Left renal cortex interstitium (tissue), 4 donors: ENCODE data around the gene PDZD2. TPM values are rescaled to one million over a fixed set of nuclear protein-coding genes. Genes with fewer than 3 reads are reported as not detected.

Experiments
- DNase-seq, 4 donors: peaks; one replicate each; pipeline ENCODE4 v3.0.0-alpha.2; 2013; ENCODE audit warnings: low read depth in 4 of 4, low spot score in 2 of 4, missing footprints in 1 of 4
- polyA plus RNA-seq, 4 donors: library from polyadenylated mRNA; unstranded; fragments of 120-200 nt; gene quantifications; one replicate each; pipeline ENCODE4 v1.2.1, GENCODE V29; 2013; ENCODE audit not compliant: insufficient read length in 4 of 4

Gene PDZD2
- polyA plus RNA-seq, 4 donors = 16.6 to 21.1 (median 18.4) TPM

DNA sequence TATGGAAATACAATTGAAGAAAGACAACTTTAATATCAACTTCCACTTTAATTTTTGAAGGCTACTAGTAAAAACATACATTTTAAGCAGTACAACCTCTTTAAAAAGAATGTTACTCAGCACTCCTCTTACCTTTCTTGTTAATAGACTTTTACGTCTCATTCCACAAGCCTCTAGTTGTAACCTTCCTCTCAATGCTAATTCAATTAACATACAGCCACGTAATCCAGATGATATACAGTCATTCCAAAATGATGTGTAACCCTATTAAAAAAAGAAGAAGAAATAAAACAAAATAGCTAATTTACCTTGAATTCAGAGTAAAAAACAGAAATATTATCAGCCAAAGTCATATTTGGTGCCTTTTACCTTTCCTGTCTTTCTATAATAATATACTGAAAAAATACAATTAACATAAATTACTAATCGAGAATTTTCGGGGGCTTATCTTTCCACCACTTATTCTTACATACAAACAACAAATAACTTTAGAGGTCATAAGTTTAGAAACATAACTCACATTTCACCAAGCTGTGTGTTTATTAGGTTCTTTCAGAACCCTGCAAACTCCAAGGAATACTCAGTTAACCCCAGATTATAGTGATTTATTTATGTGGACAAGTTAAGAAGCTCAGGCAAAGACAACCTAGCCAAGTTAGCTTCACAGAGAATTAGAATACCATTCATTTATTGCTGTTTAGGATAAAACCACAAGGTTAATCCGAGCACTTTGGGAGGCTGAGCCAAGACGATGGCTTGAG is 504.9 kb downstream of the PDZD2 start:
- DNase-seq = no peak

DNA sequence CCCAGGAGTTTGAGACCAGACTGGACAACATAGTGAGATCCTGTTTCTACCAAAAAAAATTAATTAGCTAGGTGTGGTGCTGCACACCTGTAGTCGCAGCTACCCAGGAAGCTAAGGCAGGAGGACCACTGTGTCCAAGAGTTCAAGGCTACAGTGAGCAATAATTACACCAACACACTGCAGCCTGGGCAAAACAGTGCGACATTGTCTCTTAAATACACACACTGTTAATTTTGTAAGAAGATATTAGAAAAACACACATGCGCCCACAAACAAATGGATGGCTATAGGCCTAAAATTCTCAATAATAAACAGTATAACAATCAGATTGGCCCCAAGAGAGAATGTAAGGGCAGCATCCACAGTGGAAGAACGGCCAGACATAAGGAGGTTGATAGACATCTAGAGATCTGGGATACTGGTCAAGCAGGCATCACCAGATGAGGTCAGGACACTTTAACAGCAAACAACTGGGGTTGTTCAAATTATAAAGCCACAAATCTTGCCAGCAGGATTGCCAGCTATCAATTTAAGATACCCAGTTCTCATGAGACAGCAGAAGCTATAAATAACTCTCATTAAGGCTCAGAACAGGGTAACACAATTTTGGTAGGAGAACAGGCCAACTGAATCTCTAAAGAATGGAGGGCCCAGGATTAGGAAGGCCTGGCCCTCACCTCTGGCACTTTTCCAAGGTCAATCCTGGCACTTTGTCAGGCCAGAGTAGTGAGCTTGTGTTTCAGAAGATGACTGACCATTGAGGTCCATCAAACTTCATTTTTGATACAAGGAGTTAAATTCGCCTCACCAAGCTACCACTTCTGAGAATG is 505.7 kb downstream of the PDZD2 start:
- no peak for DNase-seq

DNA sequence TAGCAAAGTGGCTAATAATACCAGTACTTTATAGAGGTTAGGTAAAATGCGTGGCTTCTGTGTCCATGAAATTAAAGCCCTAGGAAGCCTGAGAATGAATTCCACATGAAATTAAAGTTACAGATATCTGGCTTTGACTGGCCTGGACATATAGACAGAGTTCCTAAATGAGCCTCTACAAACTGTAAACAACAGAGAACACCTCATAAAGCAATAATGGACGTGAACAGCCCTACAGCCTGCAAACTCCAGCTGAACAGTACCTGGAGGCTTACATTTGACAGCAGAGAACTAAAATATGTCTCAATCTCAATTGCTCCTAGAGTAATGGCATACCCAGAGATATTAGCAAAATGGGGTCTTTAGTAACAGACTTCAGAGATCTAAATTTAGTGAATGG is 506.4 kb downstream of the PDZD2 start:
- no peak for DNase-seq

DNA sequence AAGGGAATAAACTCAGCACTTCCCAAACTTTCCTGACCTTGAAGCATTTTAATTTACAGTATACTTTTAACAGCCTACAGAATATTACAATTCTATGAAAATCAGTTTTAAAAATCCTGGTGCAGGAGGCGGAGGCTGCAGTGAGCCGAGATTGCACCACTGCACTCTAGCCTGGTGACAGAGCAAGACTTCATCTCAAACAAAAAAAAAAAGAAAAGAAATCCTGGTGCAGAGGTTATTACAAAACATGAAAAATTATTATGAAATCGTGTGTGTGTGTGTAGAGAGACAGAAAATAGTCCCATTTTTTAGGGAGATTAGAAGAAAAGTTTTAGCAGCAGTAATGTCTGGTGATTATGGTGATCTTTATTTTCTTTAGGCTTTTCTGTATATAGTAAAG is 508.3 kb downstream of the PDZD2 start:
- DNase-seq = no peak

DNA sequence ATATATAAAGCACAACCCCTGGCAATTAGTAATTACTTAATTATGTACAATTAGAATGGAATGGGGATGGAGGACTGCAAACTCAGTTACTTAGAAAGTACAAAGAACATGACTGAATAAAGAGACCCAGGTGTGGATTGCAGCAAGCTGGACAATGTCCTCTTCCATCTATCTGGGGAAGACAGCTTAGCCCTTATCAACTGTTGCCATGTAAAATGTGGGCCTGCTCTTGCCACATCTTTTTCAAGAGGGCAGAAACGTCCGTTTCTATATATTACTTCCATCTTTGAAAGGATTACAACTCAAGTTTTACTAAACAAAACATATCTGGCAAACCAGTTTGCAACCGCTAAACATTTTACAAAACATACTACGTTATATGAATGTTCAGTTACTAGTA is 509.0 kb downstream of the PDZD2 start:
- no peak for DNase-seq

DNA sequence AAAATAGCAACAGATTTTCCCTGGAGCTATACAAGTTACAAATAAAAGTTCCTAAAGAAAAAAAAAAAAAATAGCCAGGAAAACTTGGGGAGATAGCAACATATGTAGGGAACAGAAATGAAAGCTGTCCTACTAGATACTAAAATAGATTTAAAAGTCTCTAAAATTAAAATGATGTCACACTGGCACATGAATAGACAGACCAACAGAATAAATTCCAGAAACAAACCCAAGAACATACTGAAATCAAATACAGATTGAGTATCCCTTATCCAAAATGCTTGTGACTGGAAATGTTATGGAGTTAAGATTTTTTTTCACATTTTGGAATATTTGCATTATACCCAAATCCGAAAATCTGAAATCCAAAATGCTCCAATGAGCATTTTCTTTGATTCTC is 511.4 kb downstream of the PDZD2 start:
- no peak for DNase-seq

DNA sequence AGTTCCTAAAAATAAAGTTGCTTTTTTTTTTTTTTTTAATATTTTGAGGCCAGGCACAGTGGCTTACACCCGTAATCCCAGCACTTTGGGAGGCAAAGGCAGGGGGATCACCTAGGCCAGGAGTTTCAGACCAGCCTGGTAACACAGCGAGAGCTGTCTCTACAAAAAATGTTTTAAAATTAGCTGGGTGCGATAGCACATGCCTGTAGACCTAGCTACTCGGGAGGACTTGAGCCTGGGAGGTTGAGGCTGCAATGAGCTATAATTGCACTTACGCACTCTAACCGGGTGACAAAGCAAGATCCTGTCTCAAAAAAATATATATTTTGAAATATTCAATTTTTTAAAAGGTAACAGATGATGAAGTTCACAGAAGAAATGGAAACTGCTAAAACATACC is 512.3 kb downstream of the PDZD2 start:
- no peak for DNase-seq

DNA sequence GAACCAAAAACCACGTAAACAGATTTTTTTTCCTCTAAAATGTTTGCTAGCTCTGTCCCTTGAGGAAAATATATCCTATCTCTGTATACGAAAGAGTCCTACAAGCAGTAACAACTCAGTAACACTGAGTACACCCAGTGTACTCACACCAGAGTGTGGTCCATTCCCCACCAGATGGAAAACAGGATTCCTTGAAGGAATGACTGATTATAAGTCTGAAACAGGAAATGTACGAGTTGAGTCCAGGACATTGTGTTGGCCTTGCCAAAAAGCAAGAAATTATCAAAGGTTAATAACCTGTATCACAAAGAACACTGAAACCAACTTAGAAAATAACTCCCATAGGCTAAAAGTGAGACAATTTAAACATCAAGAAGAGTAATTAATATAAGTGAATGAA is 514.8 kb downstream of the PDZD2 start:
- no peak for DNase-seq

DNA sequence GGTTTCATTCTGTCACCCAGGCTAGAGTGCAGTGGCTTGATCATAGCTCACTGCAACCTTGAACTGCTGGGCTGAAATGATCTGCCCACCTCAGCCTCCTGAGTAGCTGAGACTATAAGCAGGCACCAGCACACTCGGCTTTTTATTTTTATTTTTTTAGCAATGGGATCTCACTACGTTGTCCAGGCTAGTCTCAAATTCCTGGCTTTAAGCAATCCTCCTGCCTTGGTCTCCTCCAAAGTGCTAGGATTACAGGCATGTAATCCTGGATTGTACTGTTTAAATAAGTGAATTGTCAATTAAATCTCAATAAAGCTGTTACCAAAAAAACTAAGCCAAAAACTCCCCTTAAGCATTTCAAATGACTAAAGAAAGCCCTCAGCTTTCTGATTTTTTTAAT is 516.3 kb downstream of the PDZD2 start:
- no peak for DNase-seq

DNA sequence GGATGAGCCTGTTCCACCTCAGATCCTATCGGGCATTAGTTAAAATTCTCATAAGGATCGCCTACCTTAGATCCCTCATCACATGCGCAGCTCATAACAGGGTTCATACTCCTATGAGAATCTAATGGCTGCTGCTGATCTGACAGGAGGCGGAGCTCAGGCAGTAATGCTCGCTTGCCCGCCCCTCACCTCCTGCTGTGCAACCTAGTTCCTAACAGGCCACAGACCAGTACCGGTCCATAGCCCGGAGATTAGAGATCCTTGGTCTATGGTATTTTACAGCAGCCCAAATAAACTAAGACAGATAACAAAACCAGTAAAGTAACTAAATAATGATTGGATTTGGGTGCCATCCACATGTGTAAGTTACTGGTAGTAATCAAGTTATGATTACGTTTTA is 517.7 kb downstream of the PDZD2 start:
- no peak for DNase-seq

DNA sequence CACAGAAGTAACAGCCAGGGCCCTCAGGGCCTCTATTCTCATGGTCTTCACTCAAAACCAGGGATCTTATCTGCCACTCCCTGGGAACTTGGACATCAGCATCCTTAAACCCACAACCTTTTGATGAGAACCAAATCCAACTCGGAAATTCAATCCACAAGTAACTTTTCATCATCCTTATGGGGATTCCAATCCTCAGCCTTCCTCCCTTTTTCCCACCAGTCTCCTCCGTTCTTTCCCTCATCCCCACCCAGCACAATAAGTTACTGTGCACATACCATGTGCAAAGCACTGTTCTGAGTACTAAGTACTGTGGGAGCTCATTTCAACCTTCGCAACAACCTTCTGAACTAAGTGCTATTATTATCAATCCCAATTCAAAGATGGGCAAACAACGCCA is 518.1 kb downstream of the PDZD2 start:
- no peak for DNase-seq

DNA sequence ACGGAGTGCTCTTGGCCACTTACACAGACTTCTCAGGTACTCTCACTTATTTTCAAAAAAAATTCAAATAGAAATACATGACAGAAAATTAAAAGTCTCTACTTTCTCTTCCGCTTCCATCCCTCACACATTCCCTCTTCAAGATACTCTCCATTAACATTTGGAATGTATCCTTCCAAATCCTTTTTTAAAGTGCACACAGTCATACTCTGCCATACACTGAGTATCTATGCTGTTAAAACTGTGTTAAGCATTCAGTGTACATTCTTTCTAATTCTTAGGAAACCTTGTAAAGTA is 519.7 kb downstream of the PDZD2 start:
- DNase-seq = no peak

DNA sequence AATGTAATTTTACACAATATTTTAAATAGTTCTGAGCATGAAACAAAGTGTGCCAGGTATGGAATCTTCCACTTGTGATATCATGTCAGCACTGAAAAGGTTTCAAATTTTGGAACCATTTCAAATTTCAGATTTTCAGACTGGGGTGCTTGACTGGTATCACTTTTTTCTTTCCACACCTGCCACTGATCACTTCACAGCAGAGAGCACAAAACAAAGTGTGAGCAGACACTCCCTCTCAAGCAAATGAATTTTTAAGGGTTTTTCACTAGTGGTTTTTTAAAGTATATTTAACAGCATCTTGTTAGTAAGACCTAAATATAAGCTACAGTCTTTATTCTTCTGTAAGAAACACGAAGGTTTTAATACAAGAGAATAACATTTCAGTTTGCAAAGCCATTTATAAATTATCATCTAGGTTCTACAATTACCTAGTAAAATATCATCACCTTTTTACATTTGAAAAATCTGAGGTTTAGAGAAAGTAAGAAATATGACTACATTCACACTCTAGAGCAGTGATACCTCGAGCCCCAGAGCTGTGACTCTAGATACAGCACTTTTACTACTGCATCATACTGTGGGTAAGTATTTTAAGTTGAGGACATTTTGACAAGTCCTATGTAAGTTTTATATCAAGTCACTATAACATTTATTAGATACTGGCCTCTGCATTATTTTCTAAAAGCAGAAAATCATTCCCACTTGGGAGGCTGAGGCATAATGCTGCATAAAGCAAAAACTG is 520.6 kb downstream of the PDZD2 start:
- no peak for DNase-seq

DNA sequence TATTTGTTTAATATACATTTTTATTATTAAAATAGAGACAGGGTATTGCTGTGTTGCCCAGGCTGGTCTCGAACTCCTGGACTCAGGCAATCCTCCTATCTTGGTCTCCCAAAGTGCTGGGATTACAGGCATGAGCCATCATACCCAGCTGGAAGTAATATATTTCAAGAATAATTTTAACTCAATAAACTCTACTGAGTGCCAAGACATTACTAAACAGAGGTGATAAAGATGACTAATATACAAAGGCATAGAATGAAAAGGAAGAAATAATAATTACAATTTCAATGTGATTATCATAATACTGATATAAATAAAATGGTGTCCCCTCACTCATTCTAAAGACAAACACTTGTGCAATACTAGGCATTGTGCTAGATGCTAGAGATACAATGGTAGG is 521.3 kb downstream of the PDZD2 start:
- no peak for DNase-seq

Other genes starting within 250 kb of the PDZD2 start
- gene DROSHA, start 107.0 kb upstream of the PDZD2 start, polyA plus RNA-seq = 100 to 1,000 TPM in 1 of 4 donors, 10 to 100 TPM in 3; 76.2 to 107 (median 89.2) TPM
- 10 to 100 TPM; 24.2 to 32.2 (median 31.3) TPM for gene C5orf22, start 106.8 kb upstream of the PDZD2 start, polyA plus RNA-seq